Erythroblast (primary cell): ENCODE data around the gene TARM1.

ENCODE experiments used
- GATA1 ChIP-seq: IDR thresholded peaks from 2 replicates; pipeline ENCODE4 v1.6.1; 2011; ENCODE audit warnings: low read depth, mild to moderate bottlenecking, control low read depth, low read length, moderate library complexity
- POLR2A ChIP-seq: IDR thresholded peaks from 2 replicates; pipeline ENCODE4 v1.6.1; 2011; ENCODE audit warnings: mild to moderate bottlenecking, low read length

DNA sequence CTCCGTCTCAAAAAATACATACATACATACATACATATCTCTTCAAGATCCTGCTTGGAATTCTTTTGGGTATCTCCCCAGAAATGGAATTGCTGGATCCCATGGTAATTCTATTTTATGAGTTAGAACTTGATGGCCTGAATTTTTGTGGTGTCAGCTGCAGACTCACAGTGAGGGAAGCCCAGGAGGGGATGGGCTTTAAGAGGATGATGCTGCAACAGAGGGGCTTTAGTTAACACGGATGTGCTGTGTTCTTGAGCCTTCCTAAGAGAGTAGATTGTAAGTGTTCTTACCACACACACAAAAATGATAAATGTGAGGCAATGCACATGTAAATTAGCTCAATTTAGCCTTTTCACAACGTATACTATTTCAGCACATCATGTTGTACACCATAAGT is 58.0 kb downstream of the TARM1 start:
- TF ChIP-seq POLR2A: no peak
- TF ChIP-seq GATA1: no peak
